SU-DHL-6 (cell line): ENCODE results near the gene ATG9B.

ENCODE experiments used
- CTCF ChIP-seq: fragments of 200-600 bp; sonication (generic); IDR thresholded peaks from one replicate; pipeline ENCODE4 v1.5.1; 2017; ENCODE audit warnings: antibody characterized with exemption, mild to moderate bottlenecking, low read length, moderate library complexity; ENCODE audit not compliant: insufficient read depth, poor library complexity, severe bottlenecking
- EZH2phosphoT487 ChIP-seq: fragments of 200-600 bp; sonication (generic), shearing (Covaris generic); conservative IDR thresholded peaks from 2 replicates; pipeline ENCODE4 v1.6.1; 2018; ENCODE audit warnings: mild to moderate bottlenecking, antibody characterized with exemption, low read length, moderate library complexity, mixed read lengths

GRCh38 chr7:151025924-151026671 is 1.8 kb upstream of the ATG9B start:
- TF ChIP-seq CTCF (no peak), EZH2phosphoT487 (no peak)
